ENCODE results near the gene RCHY1.
"Not testable (repeated sequence)": the region's sequence is repeated elsewhere in the genome, so short reads cannot be mapped to it uniquely, and the experiment has no call there.

- TF ChIP-seq, protein P1, sequence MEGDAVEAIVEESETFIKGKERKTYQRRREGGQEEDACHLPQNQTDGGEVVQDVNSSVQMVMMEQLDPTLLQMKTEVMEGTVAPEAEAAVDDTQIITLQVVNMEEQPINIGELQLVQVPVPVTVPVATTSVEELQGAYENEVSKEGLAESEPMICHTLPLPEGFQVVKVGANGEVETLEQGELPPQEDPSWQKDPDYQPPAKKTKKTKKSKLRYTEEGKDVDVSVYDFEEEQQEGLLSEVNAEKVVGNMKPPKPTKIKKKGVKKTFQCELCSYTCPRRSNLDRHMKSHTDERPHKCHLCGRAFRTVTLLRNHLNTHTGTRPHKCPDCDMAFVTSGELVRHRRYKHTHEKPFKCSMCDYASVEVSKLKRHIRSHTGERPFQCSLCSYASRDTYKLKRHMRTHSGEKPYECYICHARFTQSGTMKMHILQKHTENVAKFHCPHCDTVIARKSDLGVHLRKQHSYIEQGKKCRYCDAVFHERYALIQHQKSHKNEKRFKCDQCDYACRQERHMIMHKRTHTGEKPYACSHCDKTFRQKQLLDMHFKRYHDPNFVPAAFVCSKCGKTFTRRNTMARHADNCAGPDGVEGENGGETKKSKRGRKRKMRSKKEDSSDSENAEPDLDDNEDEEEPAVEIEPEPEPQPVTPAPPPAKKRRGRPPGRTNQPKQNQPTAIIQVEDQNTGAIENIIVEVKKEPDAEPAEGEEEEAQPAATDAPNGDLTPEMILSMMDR (IDR thresholded peaks at IDR 0.05; ENCODE audit: low read length), result not testable (repeated sequence)
- not testable (repeated sequence) for TF ChIP-seq EZH2 (IDR thresholded peaks at IDR 0.05; ENCODE audit: borderline replicate concordance, low read length)
Observed at GRCh38 chr4:75533339-75533887, 19.2 kb upstream of the RCHY1 start.
